ENCODE measurements around the gene BICDL2. TPM values are rescaled to one million over a fixed set of nuclear protein-coding genes. Genes with fewer than 3 reads are reported as not detected.

The BICDL2 gene
- total and polyA plus RNA-seq, 2 of the 8 experiments (the other 6 are each of a cell fraction or from before 2014, with no cell fraction given) = 7.3 to 15.9 TPM

GRCh38 chr16:3035289-3035971, 1.3 kb downstream of the BICDL2 start:
- 0 out of 2 replicates have a peak, but pooled peaks cover 2% of the 10 kb centered on the region for H3K79me1 ChIP-seq (ENCODE audit: low read depth, low read length)
- H3K56ac ChIP-seq (replicated peaks; ENCODE audit: insufficient read length, low read depth, low read length) = no peak overlapping the region
- no peak overlapping the region for H4K5ac ChIP-seq (ENCODE audit: insufficient read length, low read depth, low read length)
- H3K9ac ChIP-seq (replicated peaks in 1 of 4; ENCODE audit: extremely low read depth in 1 of 4, low read depth in 3 of 4, low read length in 3 of 4) = no peak overlapping the region
- H2BK12ac ChIP-seq (ENCODE audit: low read depth, low read length) = no peak overlapping the region
- H3K18ac ChIP-seq (ENCODE audit: extremely low read depth, low read length) = no peak overlapping the region
- no peak overlapping the region for H3K27ac ChIP-seq (ENCODE audit: low read depth, low read length)
- H4K91ac ChIP-seq (replicated peaks; ENCODE audit: insufficient read length, low read length) = no peak overlapping the region
- H4K8ac ChIP-seq (ENCODE audit: extremely low read depth, insufficient read depth, low read length) = peak overlapping the region; percentile 74; the same call in 1 of the 2 replicates
- FAIRE-seq (no peak), DNase-seq (ENCODE audit: low read depth in 1 of 2, low spot score in 2 of 2) (no peak)
- CTCF ChIA-PET (ENCODE audit: partially characterized antibody) = interaction anchor here (1.1 to 23.8 kb wide), 10 partner anchors 7 to 96 kb away, joined by 3 to 639 read pairs (median 64); partner anchors contain the start of genes CLDN6, CLDN9, HCFC1R1 and THOC6
- peaks cover 3% of the 10 kb centered on the region; the same call in 1 of the 2 replicates for H3K23me2 ChIP-seq (ENCODE audit: low read depth, low read length)
- peaks cover 5 to 21% of the 10 kb centered on the region in 2 experiments for H4K20me1 ChIP-seq (replicated peaks in 1 of 2; ENCODE audit: control insufficient read depth in 1 of 2, insufficient read depth in 2 of 2, low read length in 2 of 2)
- peaks cover 0 to 11% (median 3%) of the 10 kb centered on the region in 4 experiments; a peak in 1 of 7 replicates for H3K27me3 ChIP-seq (replicated peaks in 1 of 4; ENCODE audit: control insufficient read depth in 3 of 4, extremely low read depth in 1 of 4, insufficient read depth in 3 of 4, low read length in 3 of 4)
- H3K79me2 ChIP-seq (ENCODE audit: control insufficient read depth in 1 of 2, insufficient read depth in 2 of 2, low read length in 2 of 2) = no peaks in the 10 kb centered on the region
- peaks cover 3 to 24% (median 15%) of the 10 kb centered on the region in 4 experiments for H3K4me1 ChIP-seq (replicated peaks in 1 of 4; ENCODE audit: control insufficient read depth in 3 of 4, insufficient read depth in 4 of 4, low read length in 3 of 4)
- no peaks in the 10 kb centered on the region for H3K9me3 ChIP-seq (ENCODE audit: insufficient read depth in 2 of 2, low read depth in 1 of 2, low read length in 1 of 2)
- no peak overlapping the region for H3K14ac ChIP-seq (ENCODE audit: insufficient read length)
- H3K4me2 ChIP-seq (ENCODE audit: insufficient read depth in 1 of 2, low read depth in 2 of 2, low read length in 2 of 2) = peak overlapping the region; percentile 78 to 85
- POLR2A ChIA-PET (ENCODE audit: partially characterized antibody) = interaction anchor here (0.6 to 34.8 kb wide), 11 partner anchors 14 to 520 kb away, joined by 3 to 1808 read pairs (median 4); partner anchors contain the start of genes CLDN6, CLDN9, HCFC1R1 and KREMEN2
- H2AFZ ChIP-seq (ENCODE audit: low read length) = no peak overlapping the region
- no peak overlapping the region for H2BK20ac ChIP-seq (ENCODE audit: low read length)
- peak overlapping the region in 3 of 4 experiments; percentile 48 to 80 (median 53); a peak in 7 of 8 replicates for H3K4me3 ChIP-seq (ENCODE audit: extremely low read depth in 1 of 4, insufficient read depth in 2 of 4, low read depth in 3 of 4, low read length in 4 of 4)
- H2BK5ac ChIP-seq (ENCODE audit: low read depth, low read length) = no peak overlapping the region
- H3K23ac ChIP-seq (ENCODE audit: insufficient read length) = no peak overlapping the region
- H3K36me3 ChIP-seq (ENCODE audit: control insufficient read depth in 2 of 4, insufficient read depth in 4 of 4, low read length in 3 of 4) = peaks cover 0 to under 1% (median 0%) of the 10 kb centered on the region in 4 experiments; a peak in 1 of 8 replicates
- no peak overlapping the region for H2BK15ac ChIP-seq (ENCODE audit: low read length)
- peak overlapping the region; percentile 82; the same call in 1 of the 2 replicates for H2AK5ac ChIP-seq (ENCODE audit: low read depth, low read length)
- H3K4ac ChIP-seq (replicated peaks; ENCODE audit: insufficient read length, low read depth, low read length) = peak overlapping the region; percentile 69
- no peak overlapping the region for H2BK120ac ChIP-seq (replicated peaks; ENCODE audit: low read depth, low read length)
- WGBS, 2 experiments (ENCODE audit: extremely low coverage in 1 of 2, insufficient coverage in 1 of 2, insufficient read length in 1 of 2, insufficient replicate concordance in 2 of 2, low coverage in 1 of 2, low lambda C conversion rate in 2 of 2, missing lambda C conversion rate in 1 of 2) = 73% methylated on average over 16 of the region's 19 CpGs; no CpG with 5 or more reads in 1 of the 2 experiments
- no peak for TF ChIP-seq HDAC6 (IDR thresholded peaks at IDR 0.05; ENCODE audit: low read depth, low read length)
- no peak for TF ChIP-seq SUZ12 (IDR thresholded peaks at IDR 0.05; ENCODE audit: low read length)
- TF ChIP-seq TEAD4 (IDR thresholded peaks at IDR 0.05; ENCODE audit: low read depth, low read length) = no peak
- no peak for TF ChIP-seq POLR2A (IDR thresholded peaks at IDR 0.05; ENCODE audit: control extremely low read depth in 1 of 2, low read depth in 2 of 2, low read length in 2 of 2)
- TF ChIP-seq EZH2 (IDR thresholded peaks at IDR 0.05; ENCODE audit: low read depth, low read length, severe bottlenecking) = no peak
- TF ChIP-seq RAD21 (IDR thresholded peaks at IDR 0.05 in 1 of 2, conservative IDR thresholded peaks at IDR 0.05 in 1 of 2; ENCODE audit: low read depth in 2 of 2, low read length in 2 of 2) = no peak
- TF ChIP-seq NANOG (IDR thresholded peaks at IDR 0.05; ENCODE audit: insufficient read depth, low read depth, low read length, poor library complexity, severe bottlenecking) = no peak
- TF ChIP-seq EP300 (IDR thresholded peaks at IDR 0.05; ENCODE audit: borderline replicate concordance in 1 of 2, low read depth in 2 of 2, low read length in 2 of 2) = no peak
- no peak for TF ChIP-seq SRF (IDR thresholded peaks at IDR 0.05; ENCODE audit: low read depth, low read length)
- no peak for TF ChIP-seq MAX (IDR thresholded peaks at IDR 0.05)
- TF ChIP-seq JUN (IDR thresholded peaks at IDR 0.05; ENCODE audit: low read depth, low read length) = no peak

Data from H1 (cell line).